Measurements from ENCODE around the gene RAG1. TPM values are rescaled to one million over a fixed set of nuclear protein-coding genes. Genes with fewer than 3 reads are reported as not detected.
A peak's percentile ranks its signal among the peaks of the same experiment; 100 is the strongest.

The RAG1 gene
- total and polyA plus RNA-seq, 2 of the 13 experiments (the other 11 are each of a cell fraction or from before 2014, with no cell fraction given), result 0.11 to 0.15 TPM

DNA sequence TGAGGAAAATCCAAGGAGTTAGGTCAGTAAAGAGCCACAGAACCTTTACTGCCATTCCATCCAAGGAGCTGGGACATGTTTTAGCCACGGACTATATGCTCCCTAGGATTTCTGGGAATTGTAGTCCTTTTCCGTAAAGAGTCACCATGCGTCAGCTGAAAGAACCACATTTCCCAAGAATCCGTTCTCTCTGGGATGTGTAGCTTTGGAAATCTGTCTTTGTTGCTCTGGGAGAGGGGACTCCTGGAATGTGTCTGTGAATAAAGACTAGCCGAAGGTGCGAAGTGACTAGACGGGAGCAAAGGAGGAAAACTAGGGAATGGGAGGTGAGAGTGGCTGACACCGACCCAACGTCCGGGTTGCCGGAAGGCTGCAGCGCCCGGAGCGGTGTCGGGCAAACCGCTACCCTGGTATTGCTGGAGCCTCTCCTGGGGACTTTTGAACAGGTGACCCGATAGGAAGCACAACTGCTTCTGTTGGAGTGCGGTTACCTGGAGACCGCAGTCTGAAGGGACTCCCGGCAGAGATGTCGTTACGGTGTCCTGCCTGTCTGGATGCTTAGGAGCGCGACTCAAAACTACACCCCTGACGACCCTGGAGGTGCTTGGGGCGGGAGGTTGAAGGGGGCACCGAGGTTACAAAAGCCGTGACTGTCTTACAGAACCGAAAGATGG lies 26.6 kb downstream of the RAG1 start, which contains the start of gene IFTAP (continued):
- TF ChIP-seq, protein P1, sequence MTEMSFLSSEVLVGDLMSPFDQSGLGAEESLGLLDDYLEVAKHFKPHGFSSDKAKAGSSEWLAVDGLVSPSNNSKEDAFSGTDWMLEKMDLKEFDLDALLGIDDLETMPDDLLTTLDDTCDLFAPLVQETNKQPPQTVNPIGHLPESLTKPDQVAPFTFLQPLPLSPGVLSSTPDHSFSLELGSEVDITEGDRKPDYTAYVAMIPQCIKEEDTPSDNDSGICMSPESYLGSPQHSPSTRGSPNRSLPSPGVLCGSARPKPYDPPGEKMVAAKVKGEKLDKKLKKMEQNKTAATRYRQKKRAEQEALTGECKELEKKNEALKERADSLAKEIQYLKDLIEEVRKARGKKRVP (CRISPR knock-in tag; IDR thresholded peaks at IDR 0.05), result 0 out of 4 replicates have a peak, but pooled peaks of 1 of the 2 experiments have one; percentile 24
- TF ChIP-seq ZNF143 (CRISPR knock-in tag; IDR thresholded peaks at IDR 0.05), result peak; percentile 100
- TF ChIP-seq BRD4 (CRISPR knock-in tag; IDR thresholded peaks at IDR 0.05), result peak; percentile 63; the same call in 1 of the 2 replicates
- TF ChIP-seq ZNF816 (CRISPR knock-in tag; IDR thresholded peaks at IDR 0.05; ENCODE audit: borderline replicate concordance), result peak; percentile 33; the same call in 1 of the 2 replicates
- peak; percentile 78 for TF ChIP-seq ELF1 (CRISPR knock-in tag; IDR thresholded peaks at IDR 0.05)
- peak; percentile 91; the same call in 1 of the 2 replicates for TF ChIP-seq CBX5 (CRISPR knock-in tag; IDR thresholded peaks at IDR 0.05; ENCODE audit: borderline replicate concordance)
- TF ChIP-seq, protein P2, sequence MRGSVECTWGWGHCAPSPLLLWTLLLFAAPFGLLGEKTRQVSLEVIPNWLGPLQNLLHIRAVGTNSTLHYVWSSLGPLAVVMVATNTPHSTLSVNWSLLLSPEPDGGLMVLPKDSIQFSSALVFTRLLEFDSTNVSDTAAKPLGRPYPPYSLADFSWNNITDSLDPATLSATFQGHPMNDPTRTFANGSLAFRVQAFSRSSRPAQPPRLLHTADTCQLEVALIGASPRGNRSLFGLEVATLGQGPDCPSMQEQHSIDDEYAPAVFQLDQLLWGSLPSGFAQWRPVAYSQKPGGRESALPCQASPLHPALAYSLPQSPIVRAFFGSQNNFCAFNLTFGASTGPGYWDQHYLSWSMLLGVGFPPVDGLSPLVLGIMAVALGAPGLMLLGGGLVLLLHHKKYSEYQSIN (CRISPR knock-in tag; IDR thresholded peaks at IDR 0.05; ENCODE audit: borderline replicate concordance), result no peak
- 0 out of 2 replicates have a peak, but pooled peaks have one; percentile 22 for TF ChIP-seq KLF9 (CRISPR knock-in tag; IDR thresholded peaks at IDR 0.05; ENCODE audit: low read depth)
- TF ChIP-seq POLR2AphosphoS5 (IDR thresholded peaks at IDR 0.05; ENCODE audit: low read depth, low read length), result peak; percentile 68; the same call in 1 of the 2 replicates
- 0 out of 2 replicates have a peak, but pooled peaks have one; percentile 29 for TF ChIP-seq MXD4 (CRISPR knock-in tag; IDR thresholded peaks at IDR 0.05)
- no peak for TF ChIP-seq AHR (CRISPR knock-in tag; IDR thresholded peaks at IDR 0.05)
- TF ChIP-seq, protein P3, sequence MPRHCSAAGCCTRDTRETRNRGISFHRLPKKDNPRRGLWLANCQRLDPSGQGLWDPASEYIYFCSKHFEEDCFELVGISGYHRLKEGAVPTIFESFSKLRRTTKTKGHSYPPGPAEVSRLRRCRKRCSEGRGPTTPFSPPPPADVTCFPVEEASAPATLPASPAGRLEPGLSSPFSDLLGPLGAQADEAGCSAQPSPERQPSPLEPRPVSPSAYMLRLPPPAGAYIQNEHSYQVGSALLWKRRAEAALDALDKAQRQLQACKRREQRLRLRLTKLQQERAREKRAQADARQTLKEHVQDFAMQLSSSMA (CRISPR knock-in tag; IDR thresholded peaks at IDR 0.05), result peak; percentile 85
- no peak for TF ChIP-seq ZNF329 (CRISPR knock-in tag; IDR thresholded peaks at IDR 0.05; ENCODE audit: low read depth)
- 0 out of 2 replicates have a peak, but pooled peaks have one; percentile 45 for TF ChIP-seq ZFP90 (CRISPR knock-in tag; IDR thresholded peaks at IDR 0.05; ENCODE audit: borderline replicate concordance)
- TF ChIP-seq ZNF432 (CRISPR knock-in tag; IDR thresholded peaks at IDR 0.05; ENCODE audit: borderline replicate concordance), result no peak
- TF ChIP-seq, protein P4, sequence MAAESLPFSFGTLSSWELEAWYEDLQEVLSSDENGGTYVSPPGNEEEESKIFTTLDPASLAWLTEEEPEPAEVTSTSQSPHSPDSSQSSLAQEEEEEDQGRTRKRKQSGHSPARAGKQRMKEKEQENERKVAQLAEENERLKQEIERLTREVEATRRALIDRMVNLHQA (CRISPR knock-in tag; IDR thresholded peaks at IDR 0.05), result 0 out of 2 replicates have a peak, but pooled peaks have one; percentile 63
- TF ChIP-seq ERF (CRISPR knock-in tag; IDR thresholded peaks at IDR 0.05), result peak; percentile 47; the same call in 1 of the 2 replicates
- peak; percentile 75; the same call in 1 of the 2 replicates for TF ChIP-seq ZNF350 (CRISPR knock-in tag; IDR thresholded peaks at IDR 0.05; ENCODE audit: borderline replicate concordance, low read depth)
- TF ChIP-seq RFXANK (CRISPR knock-in tag; IDR thresholded peaks at IDR 0.05), result no peak
- no peak for TF ChIP-seq ZNF563 (CRISPR knock-in tag; IDR thresholded peaks at IDR 0.05)
- TF ChIP-seq, protein P5, sequence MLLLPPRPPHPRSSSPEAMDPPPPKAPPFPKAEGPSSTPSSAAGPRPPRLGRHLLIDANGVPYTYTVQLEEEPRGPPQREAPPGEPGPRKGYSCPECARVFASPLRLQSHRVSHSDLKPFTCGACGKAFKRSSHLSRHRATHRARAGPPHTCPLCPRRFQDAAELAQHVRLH (CRISPR knock-in tag; IDR thresholded peaks at IDR 0.05; ENCODE audit: borderline replicate concordance, low read depth), result peak; percentile 83; the same call in 1 of the 2 replicates
- no peak for TF ChIP-seq SIX4 (CRISPR knock-in tag; IDR thresholded peaks at IDR 0.05)
- TF ChIP-seq EP300 (IDR thresholded peaks at IDR 0.05; ENCODE audit: low read depth in 2 of 2, low read length in 2 of 2), result 0 out of 4 replicates have a peak, but pooled peaks of 1 of the 2 experiments have one; percentile 17
- no peak for TF ChIP-seq EP300 (CRISPR knock-in tag; IDR thresholded peaks at IDR 0.05; ENCODE audit: borderline replicate concordance)
- TF ChIP-seq REXO4 (CRISPR knock-in tag; IDR thresholded peaks at IDR 0.05; ENCODE audit: borderline replicate concordance), result no peak
- TF ChIP-seq MIER2 (CRISPR knock-in tag; IDR thresholded peaks at IDR 0.05), result peak; percentile 66; the same call in 1 of the 2 replicates
